Islet precursor cell (in vitro differentiated cells): ENCODE results near the gene FIBIN.

Source experiments
- DNase-seq: peaks from one replicate; pipeline ENCODE4 v3.0.0-alpha.2; 2018

The FIBIN gene

GRCh38 chr11:27025312-27025955 is 31.5 kb downstream of the FIBIN start:
- DNase-seq: no peak

GRCh38 chr11:27025957-27026733 is 32.2 kb downstream of the FIBIN start:
- no peak for DNase-seq

- no peak for DNase-seq
Observed at GRCh38 chr11:27028561-27028965, 34.7 kb downstream of the FIBIN start.

GRCh38 chr11:27029966-27030365 is 36.1 kb downstream of the FIBIN start:
- no peak for DNase-seq

- no peak for DNase-seq
Observed at GRCh38 chr11:27031754-27032153, 37.8 kb downstream of the FIBIN start.

GRCh38 chr11:27039873-27040272 is 46.0 kb downstream of the FIBIN start:
- no peak for DNase-seq

GRCh38 chr11:27040302-27041115 is 46.6 kb downstream of the FIBIN start, which contains the start of gene BBOX1:
TSS of gene BBOX1 (plus strand) at chr11:27040815. CDS start at chr11:27055431, 14,616 bp downstream.
- DNase-seq: no peak

GRCh38 chr11:27041141-27041899 is 47.4 kb downstream of the FIBIN start:
- DNase-seq: no peak
